Stimulated activated CD4-positive, alpha-beta T cell treated with anti-CD3 and anti-CD28 coated beads, Interleukin-4, amount 100 ng/mL, for 24 hours (primary cell): ENCODE data around the gene NPAT.

Source experiments
- DNase-seq: peaks from one replicate; pipeline ENCODE4 v3.0.0-alpha.2; 2020

NPAT gene

DNA sequence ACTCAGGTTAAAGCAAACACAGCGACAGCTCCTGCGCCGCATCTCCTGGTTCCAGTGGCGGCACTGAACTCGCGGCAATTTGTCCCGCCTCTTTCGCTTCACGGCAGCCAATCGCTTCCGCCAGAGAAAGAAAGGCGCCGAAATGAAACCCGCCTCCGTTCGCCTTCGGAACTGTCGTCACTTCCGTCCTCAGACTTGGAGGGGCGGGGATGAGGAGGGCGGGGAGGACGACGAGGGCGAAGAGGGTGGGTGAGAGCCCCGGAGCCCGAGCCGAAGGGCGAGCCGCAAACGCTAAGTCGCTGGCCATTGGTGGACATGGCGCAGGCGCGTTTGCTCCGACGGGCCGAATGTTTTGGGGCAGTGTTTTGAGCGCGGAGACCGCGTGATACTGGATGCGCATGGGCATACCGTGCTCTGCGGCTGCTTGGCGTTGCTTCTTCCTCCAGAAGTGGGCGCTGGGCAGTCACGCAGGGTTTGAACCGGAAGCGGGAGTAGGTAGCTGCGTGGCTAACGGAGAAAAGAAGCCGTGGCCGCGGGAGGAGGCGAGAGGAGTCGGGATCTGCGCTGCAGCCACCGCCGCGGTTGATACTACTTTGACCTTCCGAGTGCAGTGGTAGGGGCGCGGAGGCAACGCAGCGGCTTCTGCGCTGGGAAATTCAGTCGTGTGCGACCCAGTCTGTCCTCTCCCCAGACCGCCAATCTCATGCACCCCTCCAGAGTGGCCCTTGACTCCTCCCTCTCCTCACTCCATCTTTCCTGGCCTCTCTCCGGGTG, at the start of gene NPAT, which contains the start of gene ATM:
Gene NPAT, minus strand, starts transcription at position 65 of the 774 bp plus-strand sequence. CDS start 102 bp downstream, outside the sequence.
Gene ATM, plus strand, starts transcription at position 494 of the 774 bp plus-strand sequence. CDS start 4,558 bp downstream, outside the sequence.
- DNase-seq: peak; percentile 99

DNA sequence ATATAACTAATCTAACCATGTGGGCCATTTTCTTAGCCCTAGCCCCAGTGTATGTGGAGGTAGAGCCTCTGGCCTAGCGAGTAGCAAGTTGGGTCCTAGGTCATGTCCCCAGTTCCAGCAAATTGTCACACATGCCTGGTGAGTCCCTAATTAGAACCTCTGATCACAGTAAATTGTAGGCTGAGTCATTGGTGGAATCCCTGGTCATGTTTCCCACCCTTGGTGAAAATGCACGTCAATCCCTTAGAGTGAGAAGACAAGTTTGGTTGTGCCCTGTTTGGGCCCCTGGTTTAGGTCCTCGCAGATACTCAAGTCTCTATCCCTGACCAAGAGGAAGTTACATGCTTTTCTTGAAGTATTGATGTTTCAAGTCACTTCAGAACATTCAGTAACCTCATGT, 47.1 kb upstream of the NPAT start:
- no peak for DNase-seq

DNA sequence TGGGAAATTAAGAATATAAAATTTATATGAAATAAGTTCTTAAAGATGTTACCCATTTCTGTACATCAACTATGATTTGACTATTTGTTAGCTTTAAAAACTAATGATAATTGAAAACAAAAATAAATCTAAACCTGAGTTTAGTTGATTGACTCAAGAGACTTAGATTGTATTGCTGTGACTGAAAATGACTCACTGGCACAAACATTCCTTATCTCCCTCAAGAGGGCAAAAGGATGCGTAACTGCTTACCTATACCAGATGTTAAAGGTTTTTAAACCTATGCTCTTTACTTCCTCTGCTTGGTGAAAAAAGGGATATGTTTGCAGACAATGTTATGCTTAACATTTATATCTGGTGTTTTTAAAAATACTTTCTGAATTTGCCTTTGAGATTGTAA, 30.7 kb upstream of the NPAT start:
- no peak for DNase-seq

DNA sequence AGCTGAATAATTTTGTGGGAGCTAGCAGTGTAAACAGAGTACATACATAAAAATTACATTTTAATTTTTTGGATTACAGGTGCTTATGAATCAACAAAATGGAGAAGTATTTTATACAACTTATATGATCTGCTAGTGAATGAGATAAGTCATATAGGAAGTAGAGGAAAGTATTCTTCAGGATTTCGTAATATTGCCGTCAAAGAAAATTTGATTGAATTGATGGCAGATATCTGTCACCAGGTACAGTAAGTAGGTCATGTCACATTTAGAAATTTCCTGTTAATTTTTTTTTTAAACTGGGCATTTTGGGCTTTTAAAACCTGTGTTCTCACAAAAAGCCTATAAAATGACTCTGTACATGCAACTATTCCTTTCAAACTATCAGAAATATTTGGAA, 24.4 kb upstream of the NPAT start:
- DNase-seq: no peak

DNA sequence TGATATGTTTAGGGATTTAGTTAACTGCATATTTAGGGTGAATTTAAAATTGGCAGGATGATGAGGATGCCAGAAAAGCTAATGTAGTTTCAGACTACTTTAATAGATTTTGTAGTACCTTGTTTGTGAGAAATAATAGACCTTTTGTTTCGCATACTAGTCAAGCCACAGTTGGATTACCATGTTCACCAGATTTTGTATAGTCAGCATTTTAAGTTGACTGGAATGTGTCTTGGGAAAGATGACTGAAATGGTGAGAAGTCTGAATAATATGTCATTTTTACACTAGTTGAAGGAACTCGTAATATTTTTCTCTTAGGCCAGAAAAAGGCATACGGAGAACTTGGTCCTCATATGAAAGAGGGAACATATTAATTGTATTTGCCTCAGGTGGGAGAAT, 23.9 kb upstream of the NPAT start:
- DNase-seq: no peak

DNA sequence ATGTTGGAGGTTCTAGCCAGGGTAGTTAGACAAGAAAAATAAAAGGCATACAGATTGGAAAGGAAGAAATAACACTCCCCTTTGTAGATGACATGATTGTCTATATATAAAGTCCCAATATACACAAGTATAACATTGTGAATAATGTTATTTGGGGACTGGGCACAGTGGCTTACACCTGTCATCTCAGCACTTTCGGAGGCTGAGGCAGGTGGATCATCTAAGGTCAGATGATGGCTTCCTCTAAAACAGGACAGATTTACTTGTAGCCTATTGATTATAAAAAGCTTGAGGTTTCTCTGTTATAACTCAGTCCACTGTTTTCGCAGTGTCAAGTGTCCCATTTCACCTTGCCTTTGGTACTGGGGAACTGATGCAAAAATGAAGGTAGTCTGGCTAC, 20.0 kb upstream of the NPAT start:
- no peak for DNase-seq

DNA sequence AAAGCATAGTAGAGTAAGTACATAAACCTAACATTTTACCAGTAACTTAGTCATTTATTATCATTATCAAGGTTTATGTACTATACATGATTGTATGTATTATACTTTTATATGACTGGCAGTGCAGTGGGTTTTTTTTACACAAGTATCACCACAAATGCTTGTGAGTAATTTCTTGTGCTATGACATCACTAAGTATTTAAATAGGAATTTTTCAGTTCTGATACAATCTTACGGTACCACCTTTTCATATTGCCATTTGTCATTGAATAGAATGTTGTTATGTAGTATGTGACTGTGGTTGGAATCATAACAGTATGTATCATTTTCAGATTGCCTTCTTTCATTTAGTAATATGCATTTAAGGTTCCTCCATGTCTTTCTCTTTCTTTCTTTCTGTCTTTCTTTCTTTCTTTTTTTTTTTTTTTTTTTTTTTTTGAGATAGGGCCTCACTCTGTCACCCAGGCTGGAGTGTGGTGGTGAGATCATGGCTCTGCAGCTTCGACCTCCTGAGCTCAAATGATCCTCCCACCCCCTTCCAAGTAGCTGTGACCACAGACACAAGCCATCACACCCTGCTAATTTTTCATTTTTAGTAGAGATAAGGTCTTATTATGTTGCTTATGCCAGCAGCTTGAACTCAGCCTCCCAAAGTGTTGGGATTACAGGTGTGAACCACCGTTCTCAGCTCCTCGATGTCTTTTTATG, 19.0 kb upstream of the NPAT start:
- peak; percentile 65 for DNase-seq

DNA sequence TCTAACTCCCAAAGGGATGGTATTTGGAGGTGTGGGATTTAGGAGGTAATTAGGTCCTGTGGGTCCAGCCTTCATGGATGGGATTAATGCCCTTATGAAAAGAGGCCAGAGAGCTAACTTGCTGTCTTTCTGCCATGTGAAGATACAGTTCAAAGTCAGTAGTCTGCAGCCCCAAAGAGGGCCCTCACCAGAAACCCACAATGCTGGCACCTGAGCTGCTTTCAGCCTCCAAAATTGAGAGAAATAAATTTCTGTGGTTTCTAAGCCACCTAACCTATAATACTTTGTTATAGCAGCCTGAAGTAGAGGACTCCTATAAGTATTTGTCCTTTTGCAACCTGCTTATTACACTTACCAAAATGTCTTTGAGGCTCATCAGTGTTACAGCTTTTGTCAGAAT, 16.6 kb upstream of the NPAT start:
- DNase-seq: no peak

DNA sequence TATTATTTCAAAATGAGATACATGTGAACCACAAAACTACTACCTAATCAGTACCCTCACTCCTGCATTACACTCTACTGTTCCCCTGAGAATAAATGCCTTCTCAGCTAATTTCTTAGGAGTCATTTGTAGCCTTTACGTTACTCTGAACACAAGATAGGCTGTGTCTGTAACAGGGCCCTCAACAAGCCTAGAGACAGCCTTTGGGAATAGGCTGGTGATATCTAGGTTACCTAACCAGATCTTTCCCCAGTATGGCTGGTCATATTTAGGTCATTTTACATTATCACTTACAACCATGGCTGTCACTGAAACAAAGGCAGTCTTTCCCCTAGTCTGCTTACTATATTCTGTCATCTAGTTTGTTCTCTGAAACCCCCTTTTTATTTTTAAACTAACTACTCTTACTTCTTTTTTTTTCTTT, 14.6 kb upstream of the NPAT start:
- no peak for DNase-seq

DNA sequence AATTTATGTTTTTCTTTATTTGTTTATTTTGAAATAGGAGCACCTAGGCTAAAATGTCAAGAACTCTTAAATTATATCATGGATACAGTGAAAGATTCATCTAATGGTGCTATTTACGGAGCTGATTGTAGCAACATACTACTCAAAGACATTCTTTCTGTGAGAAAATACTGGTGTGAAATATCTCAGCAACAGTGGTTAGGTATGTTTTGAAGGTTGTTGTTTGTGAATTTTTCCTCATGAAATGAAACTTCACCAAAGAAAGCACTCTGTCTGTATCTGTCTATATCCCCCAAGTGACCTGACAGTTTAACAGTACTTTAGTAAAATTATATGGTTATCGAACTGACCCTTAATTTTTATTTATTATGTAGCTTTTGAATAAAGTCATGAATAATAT, 13.2 kb upstream of the NPAT start:
- DNase-seq: no peak

DNA sequence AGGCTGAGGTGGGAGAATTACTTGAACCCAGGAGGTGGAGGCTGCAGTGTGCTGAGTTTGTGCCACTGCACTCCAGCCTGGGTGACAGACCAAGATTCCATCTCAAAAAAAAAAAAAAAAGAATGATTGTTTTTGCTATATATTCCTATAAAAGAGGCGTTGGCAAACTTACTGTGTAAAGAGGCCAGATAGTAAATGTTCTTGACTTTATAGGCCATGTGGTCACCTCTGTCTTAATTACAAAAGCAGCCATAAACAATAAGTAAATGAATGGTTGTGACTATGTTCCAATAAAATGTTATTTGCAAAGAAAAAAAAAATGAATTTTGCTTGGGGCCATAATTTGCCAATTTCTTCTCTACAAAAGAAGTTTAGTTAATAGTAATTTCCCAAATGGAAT, 12.8 kb upstream of the NPAT start:
- no peak for DNase-seq

DNA sequence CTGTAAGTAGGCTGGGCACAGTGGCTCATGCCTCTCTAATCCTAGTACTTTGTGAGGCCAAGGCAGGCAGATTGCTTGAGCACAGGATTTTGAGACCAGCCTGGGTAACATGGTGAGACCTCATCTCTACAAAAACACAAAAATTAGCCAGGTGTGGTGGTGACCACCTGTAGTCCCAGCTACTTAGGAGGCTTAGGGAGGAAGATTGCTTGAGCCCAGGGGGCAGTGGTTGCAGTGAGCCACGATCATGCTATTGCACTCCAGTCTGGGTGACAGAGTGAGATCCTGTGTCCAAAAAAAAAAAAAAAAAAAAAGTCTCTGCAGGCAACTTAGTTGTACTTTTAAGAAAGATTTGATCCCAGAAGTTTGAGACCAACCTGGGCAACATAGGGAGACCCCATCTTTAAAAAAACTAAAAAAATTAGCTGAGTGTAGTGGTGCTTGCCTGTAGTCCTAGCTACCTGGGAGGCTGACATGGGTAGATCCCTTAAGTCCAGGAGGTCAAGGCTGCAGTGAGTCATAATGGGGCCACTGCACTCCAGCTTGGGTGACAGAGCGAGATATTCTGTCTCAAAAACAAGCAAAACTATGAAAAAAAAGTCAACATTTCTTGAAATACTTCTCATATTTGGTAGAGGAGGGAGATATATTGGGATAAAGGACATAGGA, 11.0 kb upstream of the NPAT start:
- DNase-seq: no peak

DNA sequence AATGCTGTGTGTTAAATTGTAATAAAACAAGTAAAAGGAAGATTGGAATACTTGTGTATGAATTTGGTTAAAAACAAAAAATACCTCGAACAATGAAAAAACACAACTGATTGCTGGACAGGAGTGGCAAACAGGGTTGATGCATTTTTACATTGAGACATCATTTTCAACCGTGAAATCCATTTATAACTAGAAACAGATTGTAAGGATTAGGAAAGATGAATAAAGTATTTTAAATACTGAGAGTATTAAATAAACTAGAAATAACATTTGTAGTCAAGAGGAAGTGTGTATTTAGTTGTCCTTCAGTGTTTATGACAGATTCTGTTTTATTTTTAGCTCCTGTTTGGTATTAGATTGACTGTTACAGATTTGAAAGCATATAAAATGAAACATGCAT, 5.8 kb upstream of the NPAT start:
- no peak for DNase-seq

DNA sequence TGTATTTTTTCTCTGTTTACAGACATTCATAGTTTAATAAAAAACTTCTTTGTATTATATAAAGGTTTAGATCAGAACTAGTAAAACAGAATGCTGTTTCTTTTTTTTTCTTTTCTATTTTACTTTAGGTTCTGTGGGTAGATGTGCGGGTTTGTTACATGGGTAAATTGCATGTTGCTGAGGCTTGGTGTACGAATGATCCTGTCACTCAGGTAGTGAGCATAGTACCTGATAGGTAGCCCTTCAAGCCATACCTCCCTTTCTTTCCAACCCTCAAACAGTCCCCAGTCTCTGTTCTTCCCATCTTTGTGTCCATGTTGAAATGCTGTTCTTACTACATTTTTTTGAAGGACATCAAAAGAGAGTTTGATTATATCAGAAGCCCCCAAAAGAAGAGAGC, 3.6 kb upstream of the NPAT start:
- DNase-seq: no peak

DNA sequence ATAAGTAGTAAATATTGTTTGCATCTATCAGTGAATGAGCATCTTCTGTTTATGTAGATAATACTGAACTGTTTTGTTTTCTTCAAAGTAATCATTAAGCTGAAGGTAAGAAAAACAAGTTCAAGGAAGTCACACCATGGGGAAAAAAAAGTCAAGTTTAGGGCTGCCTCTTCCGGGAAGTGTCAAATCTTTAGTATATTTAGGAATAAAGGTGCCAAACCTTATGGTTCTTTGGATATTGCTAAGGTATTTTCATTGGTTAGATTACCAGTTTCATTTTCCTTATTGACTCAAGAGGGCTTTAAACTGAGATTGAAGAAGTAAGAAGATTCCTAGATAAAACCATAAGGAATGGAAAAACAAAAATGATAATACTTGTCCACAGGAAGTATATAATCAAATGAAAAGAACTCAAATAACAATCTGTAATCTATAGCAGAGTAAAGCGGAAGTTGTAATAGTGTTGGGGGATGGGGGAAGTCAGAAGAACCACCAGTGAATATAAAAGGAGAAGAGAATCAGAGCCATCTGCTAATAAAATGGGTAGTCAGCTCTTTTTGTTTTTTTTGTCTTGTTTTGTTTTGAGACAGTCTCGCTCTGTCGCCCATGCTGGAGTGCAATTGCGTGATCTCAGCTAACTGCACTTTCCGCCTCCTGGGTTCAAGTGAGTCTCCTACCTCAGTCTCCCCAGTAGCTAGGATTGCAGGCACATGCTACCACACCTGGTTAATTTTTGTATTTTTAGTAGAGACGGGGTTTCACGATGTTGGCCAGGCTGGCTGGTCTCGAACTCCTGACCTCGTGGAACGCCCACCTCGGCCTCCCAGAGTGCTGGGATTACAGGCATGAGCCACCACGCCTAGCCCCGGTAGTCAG, 2.7 kb upstream of the NPAT start:
- peak; percentile 41 for DNase-seq

DNA sequence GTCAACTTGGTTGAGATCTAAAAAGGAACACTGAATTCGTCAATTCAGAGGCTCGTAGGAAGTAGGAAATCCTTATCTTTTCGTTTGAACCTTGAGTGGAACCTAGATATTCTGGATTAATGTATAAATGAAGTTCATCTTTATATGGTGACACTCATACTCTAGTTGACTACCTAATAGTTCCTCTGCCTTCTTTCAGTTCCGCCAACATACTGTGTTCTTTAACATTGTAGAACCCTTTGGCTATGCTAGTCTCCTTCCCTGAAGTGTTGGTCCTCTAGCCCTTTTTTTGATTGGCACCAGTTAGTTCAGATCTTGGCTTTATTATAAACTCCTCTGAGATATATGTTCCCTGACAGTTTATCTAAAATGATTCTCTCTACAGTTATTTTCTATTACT, 1.9 kb upstream of the NPAT start:
- DNase-seq: no peak

DNA sequence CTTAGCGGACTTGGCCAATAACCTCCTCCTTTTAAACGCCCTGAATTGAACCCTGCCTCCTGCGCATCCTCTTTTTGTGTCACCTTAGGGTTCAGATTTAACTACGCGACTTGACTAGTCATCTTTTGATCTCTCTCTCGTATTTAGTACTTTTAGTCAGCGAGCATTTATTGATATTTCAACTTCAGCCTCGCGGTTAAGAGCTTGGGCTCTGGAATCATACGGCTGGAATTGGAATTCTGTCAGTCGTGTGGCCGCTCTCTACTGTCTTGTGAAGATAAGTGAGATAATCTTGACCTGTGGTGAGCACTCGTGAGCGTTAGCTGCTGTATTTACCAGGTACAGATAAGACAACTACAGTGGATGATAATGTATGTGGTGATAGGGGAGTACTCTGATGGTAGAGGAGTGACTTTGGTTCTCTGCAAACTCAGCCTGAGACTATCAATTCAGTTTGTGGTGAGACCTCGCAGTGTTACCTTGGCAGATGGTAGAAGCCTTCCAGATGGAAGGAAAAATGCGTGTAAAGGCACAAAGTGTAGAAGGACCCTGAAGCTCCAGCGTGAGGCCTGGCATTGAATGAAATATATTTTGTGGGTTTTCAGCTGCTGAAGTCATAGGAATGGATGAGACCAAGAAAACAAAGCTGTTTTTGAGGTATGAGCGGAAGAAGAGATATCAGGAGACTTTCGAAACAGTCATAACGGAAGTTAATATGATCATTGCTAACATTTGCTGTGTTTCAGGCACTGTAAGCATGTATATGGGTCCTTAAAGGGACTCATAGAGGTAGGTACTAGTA, 1.1 kb upstream of the NPAT start:
- DNase-seq: peak; percentile 35

DNA sequence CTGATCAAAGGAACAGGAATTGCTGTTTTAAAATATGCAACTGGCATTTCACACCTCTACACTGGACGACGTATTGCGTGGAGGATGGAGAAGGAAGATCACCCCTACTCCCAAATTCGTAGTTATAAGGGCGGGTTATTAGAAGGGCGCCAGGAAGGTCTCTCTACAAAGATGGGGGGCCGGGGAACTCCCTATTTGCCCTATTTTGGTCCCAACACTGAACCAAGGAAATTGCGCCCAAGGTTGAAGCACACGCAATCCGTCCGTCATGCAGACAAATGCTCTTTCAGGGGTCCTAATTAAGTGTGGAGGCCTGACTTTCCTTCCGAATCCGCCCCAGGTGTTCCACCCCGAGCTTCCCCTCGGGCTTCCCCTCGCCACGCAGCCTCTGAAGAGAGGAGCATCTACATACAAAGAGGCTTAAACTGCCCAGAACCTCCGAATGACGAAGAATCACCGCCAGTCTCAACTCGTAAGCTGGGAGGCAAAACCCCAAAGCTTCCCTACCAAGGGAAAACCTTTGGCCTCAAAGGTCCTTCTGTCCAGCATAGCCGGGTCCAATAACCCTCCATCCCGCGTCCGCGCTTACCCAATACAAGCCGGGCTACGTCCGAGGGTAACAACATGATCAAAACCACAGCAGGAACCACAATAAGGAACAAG, 396 bp downstream of the NPAT start:
- peak; percentile 50 for DNase-seq

DNA sequence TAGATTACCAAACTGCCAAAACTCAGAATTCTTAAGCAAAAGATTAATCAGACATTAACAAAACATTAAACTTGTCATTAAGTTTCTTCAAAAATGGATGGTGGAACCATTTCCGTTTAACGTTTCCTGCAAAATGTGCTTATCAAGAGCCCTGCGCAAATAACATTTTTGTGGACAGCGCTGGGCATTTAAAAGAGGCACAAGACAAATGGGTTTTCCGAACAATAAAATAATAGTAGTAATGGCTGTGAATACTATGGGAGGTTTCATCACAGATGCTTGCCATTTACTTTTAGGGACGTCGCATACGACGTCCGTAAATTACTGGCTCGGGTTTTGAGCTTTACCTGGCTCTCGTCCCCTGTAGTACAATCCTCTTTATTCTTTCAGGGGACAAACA, 1.1 kb downstream of the NPAT start:
- DNase-seq: no peak

DNA sequence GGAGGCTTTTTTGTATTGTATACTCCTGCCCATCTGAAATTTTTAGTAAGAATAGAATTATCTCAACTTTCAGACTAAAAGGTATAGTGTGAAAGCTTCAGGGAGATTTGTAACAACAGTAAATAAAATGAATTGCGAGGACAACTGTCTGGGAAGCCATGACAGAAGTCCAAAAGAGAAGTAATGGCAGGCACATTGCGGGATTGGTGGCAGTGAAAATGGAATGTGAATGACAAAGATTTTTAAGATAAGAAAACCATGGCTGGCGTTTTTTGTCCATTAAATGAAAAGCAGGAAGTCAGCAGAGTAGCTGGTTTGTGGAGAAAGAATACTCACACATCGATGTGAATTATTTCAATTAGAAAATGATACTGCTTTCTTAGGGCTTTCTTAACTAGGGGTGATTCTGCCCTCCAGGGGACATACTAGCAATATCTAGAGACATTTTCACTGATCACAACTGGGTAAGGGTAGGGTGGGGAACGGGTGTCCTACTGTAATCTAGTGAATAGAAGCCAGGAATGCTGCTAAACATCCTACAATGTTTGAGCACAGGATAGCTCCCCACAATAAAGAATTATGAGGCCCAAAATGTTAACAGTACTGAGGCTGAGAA, 1.6 kb downstream of the NPAT start:
- DNase-seq: no peak
